Hematopoietic multipotent progenitor cell treated with erythropoietin and hydrocortisone succinate and interleukin-3 and kit ligand, for 4 days (in vitro differentiated cells): ENCODE results near the gene UBR3.

ENCODE experiments used
- DNase-seq: peaks from one replicate; pipeline ENCODE4 v3.0.0-alpha.2; 2015

Gene UBR3

GRCh38 chr2:170122883-170123547 is 295.8 kb downstream of the UBR3 start:
- no peak for DNase-seq

- DNase-seq, result no peak
Measured at GRCh38 chr2:170123593-170123992, 296.3 kb downstream of the UBR3 start.

- DNase-seq, result peak; percentile 82
Measured at GRCh38 chr2:170126138-170126728, 299.0 kb downstream of the UBR3 start.
